Sciatic nerve (tissue), 2 donors: Measurements from ENCODE around the gene METTL23. TPM values are rescaled to one million over a fixed set of nuclear protein-coding genes. Genes with fewer than 3 reads are reported as not detected.
"Not testable (repeated sequence)": the region's sequence is repeated elsewhere in the genome, so short reads cannot be mapped to it uniquely, and the experiment has no call there.

Experiments used
- ATAC-seq: fragments of 200-7000 bp; cut with Tn5 transposase; one replicate; pipeline ENCODE4 v1.9.1; 2020; ENCODE audit warnings: mild to moderate bottlenecking, moderate library complexity
- DNase-seq: peaks from one replicate; pipeline ENCODE4 v3.0.0-alpha.2; 2020; ENCODE audit warnings: low spot score
- intact Hi-C: fragments of 100-400 bp; cut with DNase I; formaldehyde crosslinking; loops from one replicate; pipeline ENCODE4 v1.14.2; 2022
- microRNA-seq: library from miRNA; unstranded; fragments of <30 nt; microRNA quantifications from one replicate; pipeline ENCODE4 v1.2.0, GENCODE V29; 2020
- total RNA-seq: library from RNA; stranded (reverse); fragmentation: NEBNext Ultra II Directional; extraction: Animal tissue kit (Norgen Biotek cat#: 25700); gene quantifications from one replicate; pipeline ENCODE4 v1.2.1, GENCODE V29; 2021
- donor health status: DM: no; HTN: no; CAD: no.
- donor health status: DM: no; HTN: no; CAD: no.

Gene METTL23
- total RNA-seq, 1 donor from 2014 or later = 29.1 TPM

DNA sequence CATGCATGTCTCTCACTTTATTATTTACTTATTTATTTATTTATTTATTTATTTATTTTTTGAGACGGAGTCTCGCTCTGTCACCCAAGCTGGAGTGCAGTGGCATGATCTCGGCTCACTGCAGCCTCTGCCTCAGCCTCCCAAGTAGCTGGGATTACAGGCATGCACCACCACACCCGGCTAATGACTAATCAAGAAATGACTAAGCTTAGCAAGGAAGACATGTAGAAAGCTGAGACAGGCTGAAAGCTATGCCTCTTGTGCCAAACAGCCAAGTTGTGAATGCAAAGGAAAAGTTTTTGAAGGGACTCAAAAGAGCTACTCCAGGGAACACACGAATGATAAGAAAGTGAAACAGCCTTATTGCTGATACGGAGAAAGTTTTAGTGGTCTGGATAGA, 19.1 kb downstream of the METTL23 start:
- DNase-seq, ATAC-seq, intact Hi-C loops: not testable (repeated sequence)

DNA sequence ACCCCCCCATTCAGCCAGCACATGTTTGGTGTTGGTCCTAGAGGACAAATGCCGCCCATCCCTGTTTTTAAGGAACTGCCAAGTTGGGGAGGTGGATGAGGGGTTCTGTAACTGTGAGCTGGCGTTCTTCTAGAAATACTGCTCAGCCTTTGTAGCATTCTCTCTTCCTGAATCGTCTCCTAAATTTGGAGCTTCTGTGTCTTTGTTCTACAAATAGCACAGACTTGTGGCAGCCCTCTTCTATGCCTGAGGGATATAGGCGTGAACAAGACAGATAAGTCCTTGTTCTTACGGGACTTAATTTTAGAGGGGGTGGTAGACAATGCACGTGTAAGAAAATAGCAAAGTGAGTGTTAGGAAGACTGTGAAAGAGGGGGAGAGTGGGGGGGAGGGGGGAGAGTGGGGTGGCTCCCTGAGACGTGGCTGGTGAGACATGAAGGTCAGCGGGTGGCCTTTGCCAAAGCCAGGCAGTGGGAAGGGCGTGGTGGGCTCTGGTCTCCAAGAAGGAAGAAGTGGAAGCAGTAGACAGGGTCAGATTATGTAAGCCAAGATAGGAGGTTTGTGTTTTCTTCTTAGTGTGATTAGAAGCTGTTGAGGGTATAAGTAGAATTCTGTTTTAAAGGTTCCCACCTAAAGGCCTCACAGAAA, 21.2 kb downstream of the METTL23 start:
- ATAC-seq = no peak
- DNase-seq = no peak
- intact Hi-C loops = no loop called here

DNA sequence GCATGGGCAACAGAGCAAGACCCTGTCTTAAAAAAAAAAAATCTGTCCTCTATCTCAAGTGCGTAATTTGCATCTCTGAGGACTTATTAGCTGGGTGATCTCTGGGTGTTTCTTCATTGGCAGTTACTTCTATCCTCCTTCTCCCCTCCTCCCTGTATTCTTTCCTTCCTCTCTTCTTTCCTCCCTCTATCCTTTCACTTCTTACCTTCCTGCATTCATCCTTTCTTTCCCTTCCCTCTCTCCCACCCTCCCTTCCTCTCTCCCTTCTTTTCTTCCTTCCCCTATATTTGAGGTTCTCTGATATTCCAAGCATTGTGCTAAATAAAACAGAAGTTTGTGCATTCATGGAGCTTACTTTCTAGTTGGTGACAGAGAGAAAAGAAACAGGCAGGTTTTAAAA, 22.0 kb downstream of the METTL23 start:
- intact Hi-C loops = no loop called here
- DNase-seq = no peak
- ATAC-seq = no peak

DNA sequence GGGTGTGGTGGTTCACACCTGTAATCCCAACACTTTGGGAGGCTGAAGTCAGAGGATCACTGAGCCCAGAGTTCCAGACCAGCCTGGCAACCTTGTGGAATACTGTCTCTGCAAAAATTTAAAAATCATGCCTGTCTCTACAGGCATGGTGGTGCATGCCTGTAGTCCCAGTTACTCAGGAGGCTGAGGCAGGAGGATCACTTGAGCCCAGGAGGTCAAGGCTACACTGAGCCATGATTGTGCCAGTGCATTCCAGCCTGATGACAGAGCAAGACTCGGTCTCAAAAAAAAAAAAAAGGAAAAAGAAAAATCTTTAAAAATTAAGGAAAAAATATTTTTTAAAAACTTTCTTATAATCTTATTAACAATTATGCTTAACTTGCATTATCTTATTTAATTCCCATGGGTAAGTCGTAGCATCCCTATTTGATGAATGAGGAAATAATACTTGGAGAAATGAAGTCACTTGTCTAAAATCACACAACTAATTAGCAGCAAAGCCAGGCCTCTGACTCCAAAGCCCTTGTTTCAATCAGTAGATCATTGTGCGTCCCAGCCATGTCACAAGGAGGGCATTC, 24.9 kb downstream of the METTL23 start:
- DNase-seq (no peak), ATAC-seq (no peak)
- intact Hi-C loops = no loop called here

DNA sequence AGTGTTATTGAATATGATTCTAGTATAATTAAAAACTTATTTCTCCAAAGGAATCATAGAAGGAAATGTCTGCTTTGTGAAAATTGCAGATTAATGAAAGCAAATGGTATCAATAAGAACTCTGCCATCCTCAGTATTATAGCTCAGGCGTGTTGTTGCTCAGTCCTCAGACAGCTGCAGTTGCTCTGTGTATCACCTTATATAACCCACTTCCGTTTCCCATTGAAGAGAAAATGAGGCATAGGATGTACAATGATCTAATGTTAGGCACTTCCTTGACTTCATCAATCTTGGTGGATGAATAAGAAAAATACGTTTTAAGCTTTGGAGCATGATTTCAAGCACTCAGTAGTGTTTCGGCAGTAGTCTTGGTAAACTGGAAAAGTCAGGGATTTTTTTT, 25.4 kb downstream of the METTL23 start:
- ATAC-seq (no peak), DNase-seq (no peak)
- intact Hi-C loops = no loop called here

DNA sequence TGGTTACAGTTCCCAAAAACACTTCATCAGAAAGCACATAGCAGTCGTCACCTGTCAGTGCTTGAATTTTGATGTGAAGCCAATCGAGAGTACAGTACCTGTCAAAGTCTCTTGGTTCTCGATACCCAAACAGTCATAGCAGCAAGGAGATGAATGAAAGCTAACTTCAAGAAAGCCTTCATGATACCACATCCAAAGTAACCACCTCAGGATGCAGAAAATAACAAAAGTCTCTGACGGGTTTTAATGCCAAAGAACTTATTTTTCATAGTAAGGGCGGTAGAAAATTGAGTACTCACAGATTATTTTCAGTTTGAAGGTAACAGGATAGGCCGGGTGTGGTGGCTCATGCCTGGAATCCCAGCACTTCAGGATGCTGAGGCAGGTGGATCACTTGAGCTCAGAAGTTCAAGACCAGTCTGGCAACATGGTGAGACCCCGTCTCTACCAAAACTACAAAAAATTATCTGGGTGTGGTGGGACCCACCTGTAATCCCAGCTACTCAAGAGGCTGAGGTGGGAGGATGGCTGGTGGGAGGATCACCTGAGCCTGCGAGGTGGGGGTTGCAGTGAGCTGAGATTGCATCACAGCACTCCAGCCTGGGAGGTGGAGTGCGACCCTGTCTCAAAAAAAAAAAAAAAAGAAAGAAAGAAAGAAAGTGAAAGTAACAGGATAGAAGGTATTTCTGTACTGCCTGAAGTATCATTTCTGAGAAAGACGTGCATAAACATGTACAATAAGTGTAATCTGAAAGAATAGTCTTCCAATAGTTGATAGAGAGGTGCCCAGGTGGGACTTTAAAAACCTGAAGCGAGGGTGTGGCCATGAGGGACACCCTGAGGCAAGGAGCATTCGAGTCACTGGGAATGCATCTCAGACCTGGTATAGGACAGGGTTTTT, 26.7 kb downstream of the METTL23 start:
- ATAC-seq (no peak), DNase-seq (no peak)
- intact Hi-C loops = no loop called here

DNA sequence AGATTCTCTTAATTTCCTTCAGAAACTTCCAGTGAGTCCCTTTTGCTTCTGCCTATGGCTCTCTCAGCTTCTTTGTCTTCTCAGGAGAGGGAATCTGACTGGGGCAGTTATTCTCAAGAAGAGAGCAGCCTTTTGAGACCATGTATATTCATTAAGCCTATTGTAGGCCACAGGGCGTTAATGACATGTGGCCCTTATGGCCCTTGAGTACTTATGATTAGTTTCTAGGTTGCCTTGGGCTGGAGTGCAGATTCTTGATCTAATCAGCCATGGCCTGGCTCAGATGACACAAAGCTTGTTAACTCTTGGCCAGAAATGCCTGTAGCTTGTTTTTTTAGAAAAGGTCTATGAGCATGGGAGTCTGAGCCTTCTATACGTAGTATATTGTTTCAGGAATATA, 28.6 kb downstream of the METTL23 start:
- intact Hi-C loops = no loop called here
- no peak for ATAC-seq
- no peak for DNase-seq

DNA sequence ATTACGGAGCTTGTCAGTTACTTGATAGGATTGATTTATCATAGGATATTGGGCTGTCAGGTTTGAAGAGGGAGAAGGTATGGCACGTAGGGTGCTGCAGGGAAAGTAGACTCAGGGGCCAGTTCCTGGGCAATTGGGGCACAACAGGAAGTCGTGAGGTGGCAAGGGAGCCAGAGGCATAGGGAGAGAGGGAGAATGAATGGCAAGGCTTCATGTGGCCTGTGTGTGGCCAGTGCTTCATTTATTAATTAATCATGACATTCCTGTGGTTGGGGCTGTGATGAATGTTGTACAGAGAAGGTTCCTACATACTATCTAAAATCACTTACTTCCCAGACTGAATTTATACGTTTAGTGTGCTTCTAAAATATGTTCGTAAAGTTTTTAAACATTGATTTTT, 30.6 kb downstream of the METTL23 start:
- ATAC-seq (no peak), DNase-seq (no peak)
- intact Hi-C loops = no loop called here

DNA sequence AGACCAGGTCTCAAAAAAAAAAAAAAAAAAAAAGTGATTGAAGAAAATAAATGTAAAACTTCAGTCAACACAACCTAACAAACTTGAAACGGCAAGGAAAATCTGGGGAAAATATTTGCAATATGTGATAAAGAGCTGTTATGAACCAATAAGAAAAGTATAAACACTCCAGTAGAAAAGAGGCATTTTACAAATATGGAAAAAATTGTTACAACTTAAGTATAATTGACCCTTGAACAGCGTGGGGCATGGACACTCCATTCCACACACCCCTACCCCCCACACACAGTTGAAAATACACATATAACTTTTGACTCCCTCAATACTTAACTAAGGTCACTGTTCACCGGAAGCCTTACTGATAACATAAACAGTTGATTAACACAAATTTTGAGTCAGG, 31.9 kb downstream of the METTL23 start:
- DNase-seq = no peak
- intact Hi-C loops = no loop called here
- no peak for ATAC-seq

DNA sequence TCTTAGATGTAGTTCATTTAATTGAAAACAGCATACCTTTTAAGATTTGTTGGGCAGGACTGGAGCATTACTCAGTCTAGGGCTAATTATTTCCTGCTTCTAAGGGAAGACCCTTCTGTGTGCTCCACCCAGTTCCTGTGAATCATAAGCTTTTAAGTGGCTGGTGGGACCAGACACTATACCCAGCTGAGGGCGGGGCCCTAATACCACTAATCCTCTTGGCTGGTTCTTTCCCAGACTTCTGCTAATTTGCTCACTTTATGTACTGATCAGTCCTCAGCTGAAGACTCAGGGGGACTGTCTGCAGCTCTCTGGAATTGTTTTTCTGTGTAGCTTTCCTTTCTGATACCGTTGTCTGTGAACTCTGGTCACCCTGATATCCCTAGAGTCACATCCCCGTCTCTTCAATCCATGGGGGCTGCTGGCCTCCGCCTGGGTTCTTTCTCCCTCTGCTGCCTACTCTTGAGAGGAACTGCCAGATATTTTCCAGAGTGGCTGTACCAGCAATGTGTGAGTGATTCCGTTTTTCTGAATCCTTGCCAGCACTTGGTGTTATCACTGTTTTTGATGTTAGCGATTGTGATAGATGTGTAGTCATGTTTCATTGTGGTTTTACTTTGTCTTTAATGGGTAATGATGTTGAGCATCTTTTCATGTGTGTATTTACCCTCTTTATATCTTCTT, 46.3 kb downstream of the METTL23 start:
- DNase-seq (no peak), ATAC-seq (no peak)
- intact Hi-C loops = no loop called here

DNA sequence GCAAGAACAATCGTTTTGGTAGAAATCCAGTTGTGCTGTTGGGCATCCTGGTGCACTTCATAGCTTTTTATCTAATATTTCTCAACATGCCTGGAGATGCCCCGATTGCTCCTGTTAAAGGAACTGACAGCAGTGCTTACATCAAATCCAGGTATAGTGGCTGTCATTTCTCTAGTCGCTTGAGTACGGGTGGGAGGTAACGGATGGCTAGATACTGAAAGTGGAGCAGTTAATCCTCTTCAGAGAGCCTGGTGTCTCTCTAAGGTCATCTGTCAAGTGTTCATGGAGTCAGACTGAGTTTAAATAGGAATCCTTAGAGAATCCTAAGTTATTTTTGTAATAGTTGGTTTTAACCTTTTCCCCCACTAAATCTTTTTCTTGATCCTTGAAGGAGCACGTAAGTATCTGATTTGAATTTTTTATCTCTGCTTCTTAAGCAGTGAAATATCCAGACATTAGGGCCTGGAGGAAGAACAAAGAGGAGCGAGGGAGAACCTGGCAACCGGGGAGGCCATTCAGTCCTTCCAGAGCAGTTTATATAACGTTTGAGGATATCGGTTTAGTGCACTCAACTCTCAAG, 48.5 kb downstream of the METTL23 start:
- DNase-seq (no peak), ATAC-seq (no peak)
- intact Hi-C loops = no loop called here

DNA sequence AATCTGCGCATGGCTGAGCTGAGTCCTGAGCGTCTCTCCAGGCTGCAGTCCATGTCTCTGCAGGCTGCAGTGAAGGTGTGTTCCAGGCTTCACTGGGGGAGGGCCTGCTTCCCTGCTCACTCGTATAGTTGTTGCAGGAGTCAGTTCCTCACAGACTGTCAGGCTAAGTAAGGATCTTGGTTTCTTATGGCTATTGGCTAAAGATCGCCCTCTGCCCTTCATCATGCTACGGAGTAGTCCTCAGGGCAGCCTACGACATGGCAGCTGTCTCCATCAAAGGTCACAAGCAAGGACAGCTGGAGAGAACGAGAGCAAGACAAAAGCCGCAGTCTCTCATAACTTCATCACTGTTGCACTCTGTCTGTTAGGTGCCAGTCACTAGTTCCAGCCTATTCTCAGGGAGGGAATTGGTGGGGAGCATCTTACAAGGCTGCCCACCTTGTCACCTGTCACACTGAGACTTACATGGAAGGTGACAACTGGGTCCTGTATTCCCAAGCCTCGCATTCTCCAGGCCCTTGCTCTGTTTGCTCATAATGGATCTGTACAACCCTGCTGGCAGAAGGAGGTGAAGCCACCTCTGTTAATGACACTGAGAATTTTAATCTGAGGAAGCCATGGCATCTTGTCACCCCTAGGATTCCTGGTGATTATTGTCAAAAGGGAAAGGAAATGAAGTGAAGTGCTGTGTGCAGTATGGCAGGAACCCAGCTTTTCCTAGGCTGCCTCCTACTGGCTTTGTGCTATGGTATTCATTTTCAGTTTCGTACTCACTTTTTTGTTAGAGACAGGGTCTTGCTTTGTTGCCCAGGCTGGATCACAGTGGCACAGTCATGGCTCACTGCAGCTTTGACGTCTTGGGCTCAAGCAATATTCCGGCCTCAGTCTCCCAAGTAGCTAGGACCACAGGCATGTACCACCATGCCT, 54.7 kb downstream of the METTL23 start:
- ATAC-seq (no peak), DNase-seq (no peak)
- intact Hi-C loops = no loop called here

DNA sequence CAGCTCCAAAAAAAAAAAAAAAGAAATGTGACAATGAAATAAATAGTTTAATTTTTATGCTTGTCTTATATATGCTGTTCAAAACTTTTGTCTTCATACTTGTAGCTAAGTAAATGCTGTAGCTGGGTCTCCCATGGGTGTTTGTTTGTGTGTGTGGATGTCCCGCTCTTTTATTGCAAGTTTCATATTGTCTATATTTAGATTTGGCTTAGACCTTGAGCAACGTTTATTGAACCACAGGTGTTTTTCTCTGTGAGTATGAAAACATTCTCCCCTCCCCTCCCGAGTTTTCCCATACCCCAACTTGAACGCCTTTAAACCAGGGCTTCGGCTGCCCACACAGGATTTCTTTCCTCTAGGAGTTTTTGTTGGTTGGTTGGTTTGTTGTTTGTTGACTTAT, 56.5 kb downstream of the METTL23 start:
- DNase-seq (no peak), ATAC-seq (no peak)
- intact Hi-C loops = no loop called here

Small RNA genes lying within 50 kb of the gene (microRNA-seq; reads per million reads assigned to microRNA genes)
- not detected for gene MIR636

Other genes starting within 250 kb of the METTL23 start
- 37.9 TPM for gene RHBDF2, start 225.4 kb upstream of the METTL23 start, total RNA-seq
- gene CYGB, start 189.1 kb upstream of the METTL23 start, total RNA-seq = 57.7 TPM
- gene PRCD, start 186.8 kb upstream of the METTL23 start, total RNA-seq = 9.8 TPM
- gene ST6GALNAC2, start 141.0 kb upstream of the METTL23 start, total RNA-seq = 104 TPM
- 1.8 TPM for gene ST6GALNAC1, start 83.1 kb upstream of the METTL23 start, total RNA-seq
- gene MXRA7, start 15.9 kb upstream of the METTL23 start, total RNA-seq = 185 TPM
- 37.2 TPM for gene JMJD6, start 233 bp upstream of the METTL23 start, total RNA-seq
- gene SRSF2, start 10.5 kb downstream of the METTL23 start, total RNA-seq = 154 TPM
- 30.3 TPM for gene MFSD11, start 11.3 kb downstream of the METTL23 start, total RNA-seq
- gene MGAT5B, start 141.6 kb downstream of the METTL23 start, total RNA-seq = 1.4 TPM